ENCODE measurements around the gene VAV3. TPM values are rescaled to one million over a fixed set of nuclear protein-coding genes. Genes with fewer than 3 reads are reported as not detected.

The VAV3 gene
- total and polyA plus RNA-seq, 10 of the 15 experiments (the other 5 are each of a cell fraction or from before 2014, with no cell fraction given), result 0.84 to 5.5 (median 3.4) TPM

DNA sequence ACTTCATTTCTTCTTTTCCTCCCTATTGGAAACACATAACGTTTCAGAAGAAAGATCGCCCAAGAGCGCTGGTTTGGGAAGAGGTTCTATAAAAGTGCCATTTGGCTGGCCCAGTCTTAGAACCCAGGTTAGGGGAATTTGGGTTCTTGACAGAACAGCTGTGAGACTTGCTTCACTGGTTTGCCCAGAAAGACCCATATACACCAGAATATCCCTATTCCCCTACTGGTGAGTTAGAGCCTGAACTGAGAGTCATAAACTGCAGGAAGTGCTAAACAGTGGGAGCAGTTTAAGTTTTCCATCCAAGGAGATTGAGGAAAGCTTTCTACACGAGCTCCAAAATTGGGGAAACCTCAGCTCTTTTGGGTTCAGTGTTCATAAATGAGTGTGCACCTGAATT is 275.2 kb downstream of the VAV3 start (continued):
- TF ChIP-seq ESRRA (IDR thresholded peaks at IDR 0.05; ENCODE audit: low read length) (no peak), RCOR1 (conservative IDR thresholded peaks at IDR 0.05; ENCODE audit: low read depth, low read length) (no peak), SREBF2 (IDR thresholded peaks at IDR 0.05; ENCODE audit: low read length) (no peak), KLF5 (IDR thresholded peaks at IDR 0.05; ENCODE audit: partially characterized antibody) (no peak)

DNA sequence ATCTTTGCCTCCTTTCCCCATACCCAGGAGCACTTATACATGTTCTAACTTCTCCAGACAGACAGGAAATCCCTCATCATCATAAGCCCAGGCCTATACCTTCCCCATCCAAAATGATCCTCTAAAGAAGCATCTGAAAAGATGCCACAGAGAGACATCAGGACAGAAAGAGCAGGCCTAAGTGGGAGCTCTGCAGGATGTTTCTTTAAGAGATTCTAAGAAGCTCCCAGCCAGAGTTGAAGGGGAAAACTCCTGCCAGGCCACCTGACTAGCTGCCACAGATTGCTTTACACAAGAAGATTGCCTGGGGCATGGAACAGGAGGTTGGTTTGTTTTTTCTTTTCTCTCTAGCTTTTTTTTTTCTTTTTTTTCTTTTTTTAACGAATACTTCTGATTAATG is 275.8 kb downstream of the VAV3 start:
- ChIA-PET CTCF (interaction anchor here (1.5 to 2.2 kb wide), 3 partner anchors 11 to 64 kb away, joined by 3 to 7 read pairs (median 3); no protein-coding TSS in a partner anchor), POLR2A (no interaction called here), SMC1A (ENCODE audit: uncharacterized antibody, unreplicated experiment) (interaction anchor here (1.0 to 1.6 kb wide), 3 partner anchors 9 to 60 kb away, joined by 3 to 4 read pairs (median 3); no protein-coding TSS in a partner anchor), RAD21 (ENCODE audit: unreplicated experiment) (no interaction called here)
- no TSS peak for BruUV-seq (replicated peaks)
- Histone ChIP-seq H3K36me3 (ENCODE audit: control insufficient read depth in 2 of 2, insufficient read depth in 2 of 2, low read length in 1 of 2) (no peaks in the 10 kb centered on the region), H3K4me3 (no peak overlapping the region), H3K27me3 (replicated peaks in 1 of 2; ENCODE audit: control insufficient read depth in 2 of 2, insufficient read depth in 2 of 2, low read length in 1 of 2) (no peaks in the 10 kb centered on the region), H3K4me2 (ENCODE audit: control insufficient read depth, insufficient read depth) (no peak overlapping the region), H3K27ac (ENCODE audit: control insufficient read depth, insufficient read depth) (no peak overlapping the region), H3K9me3 (replicated peaks; ENCODE audit: control insufficient read depth, insufficient read depth, low read length) (no peaks in the 10 kb centered on the region), H3K79me2 (ENCODE audit: control insufficient read depth, insufficient read depth, low read length) (no peaks in the 10 kb centered on the region), H3K9ac (ENCODE audit: control insufficient read depth, insufficient read depth, low read length) (no peak overlapping the region), H3K4me1 (ENCODE audit: control insufficient read depth, insufficient read depth, low read length) (no peaks in the 10 kb centered on the region), H2AFZ (ENCODE audit: control insufficient read depth, low read depth, low read length) (no peak overlapping the region), H4K20me1 (ENCODE audit: control insufficient read depth, insufficient read depth) (no peaks in the 10 kb centered on the region)
- TF ChIP-seq TCF7 (IDR thresholded peaks at IDR 0.05; ENCODE audit: borderline replicate concordance) (no peak), IKZF1 (conservative IDR thresholded peaks at IDR 0.05) (no peak), IKZF2 (IDR thresholded peaks at IDR 0.05) (no peak), BCL11A (IDR thresholded peaks at IDR 0.05; ENCODE audit: low read depth, low read length) (no peak), ZZZ3 (IDR thresholded peaks at IDR 0.05; ENCODE audit: control insufficient read depth, insufficient read length, low read depth) (no peak), TAF1 (IDR thresholded peaks at IDR 0.05; ENCODE audit: borderline replicate concordance, low read depth, low read length) (no peak)
- ATAC-seq (no peak), DNase-seq (ENCODE audit: low read depth, low spot score) (no peak), FAIRE-seq (no peak)
- in situ Hi-C loops (cut with MboI) (no loop called here), intact Hi-C loops (cut with micrococcal nuclease; ENCODE audit: unreplicated experiment) (no loop called here)
- no CpG with 5 or more reads among the region's 1 CpG for WGBS (ENCODE audit: insufficient coverage, insufficient replicate concordance, low lambda C conversion rate, missing lambda C conversion rate)

Measured in GM12878 (cell line).